HepG2 (cell line): ENCODE measurements around the gene AGXT. TPM values are rescaled to one million over a fixed set of nuclear protein-coding genes. Genes with fewer than 3 reads are reported as not detected.

Experiments
- CREM ChIP-seq, 2 experiments: sonication (generic) in 1 of 2; formaldehyde crosslinking in 1 of 2; IDR thresholded peaks; 2 replicates each; pipeline versions ENCODE4 v1.4.0 to v1.6.1; 2016 to 2020; ENCODE audit warnings: antibody characterized with exemption in 1 of 2, mild to moderate bottlenecking in 1 of 2, missing genetic modification reagents in 1 of 2
- KDM3A ChIP-seq: IDR thresholded peaks from 2 replicates; pipeline ENCODE4 v1.6.1; 2018; ENCODE audit warnings: low read depth, missing compliant biosample characterization
- MBD4 ChIP-seq: IDR thresholded peaks from 2 replicates; pipeline ENCODE4 v1.6.1; 2012; ENCODE audit warnings: low read length, inconsistent platforms, borderline replicate concordance
- NKX3-1 ChIP-seq: sonication (generic); formaldehyde crosslinking; IDR thresholded peaks from 2 replicates; pipeline ENCODE4 v1.5.0; 2020; ENCODE audit warnings: missing genetic modification reagents
- NRL ChIP-seq: sonication (generic); formaldehyde crosslinking; IDR thresholded peaks from 2 replicates; pipeline ENCODE4 v1.5.0; 2020; ENCODE audit warnings: missing genetic modification reagents, mild to moderate bottlenecking, moderate library complexity, borderline replicate concordance
- PCBP2 ChIP-seq: fragments of 200-400 bp; formaldehyde crosslinking; optimal IDR thresholded peaks from 2 replicates; pipeline ENCODE3; 2018; ENCODE audit warnings: low read length, low read depth; ENCODE audit not compliant: poor library complexity, severe bottlenecking
- SAP130 ChIP-seq: IDR thresholded peaks from 2 replicates; pipeline ENCODE4 v1.6.1; 2016; ENCODE audit warnings: low read depth
- ZNF264 ChIP-seq: sonication (generic); formaldehyde crosslinking; IDR thresholded peaks from 2 replicates; pipeline ENCODE4 v1.4.0; 2020; ENCODE audit warnings: missing genetic modification reagents
- ZNF282 ChIP-seq: fragments of 450-650 bp; IDR thresholded peaks from 2 replicates; pipeline ENCODE4 v1.6.1; 2018; ENCODE audit not compliant: partially characterized antibody
- polyA plus RNA-seq, 8 experiments: library from polyadenylated mRNA; depleted of rRNA in 3 of 8; stranded (reverse) in 7 of 8; unstranded in 1 of 8; fragments of >200 nt; fragmentation: Illumina TruSeq in 4 of 8; extraction: Trizol in 4 of 8; gene quantifications; 2 replicates each; pipeline versions ENCODE4 v1.2.1 to v1.2.3, GENCODE V29; 2011 to 2016; ENCODE audit warnings: low read depth in 4 of 8, missing spikeins in 1 of 8, mixed read lengths in 1 of 8; ENCODE audit not compliant: insufficient read depth in 1 of 8
- total RNA-seq, 5 experiments: library from RNA; depleted of rRNA; stranded (reverse); fragments of >200 nt; fragmentation: Illumina TruSeq; extraction: Trizol; gene quantifications; 2 replicates each; pipeline ENCODE4 v1.2.3, GENCODE V29; 2016; ENCODE audit warnings: low read depth in 1 of 5
- TF ChIP-seq, protein P1 (sequence below): sonication (generic); formaldehyde crosslinking; IDR thresholded peaks from 2 replicates; pipeline ENCODE4 v1.8.1; 2022; ENCODE audit warnings: low read depth, mild to moderate bottlenecking, missing genetic modification reagents
- TF ChIP-seq, protein P2 (sequence below), 2 experiments: sonication (generic) in 1 of 2; formaldehyde crosslinking in 1 of 2; IDR thresholded peaks; 2 replicates each; pipeline versions ENCODE4 v1.6.1 to v1.9.0; 2014 to 2022; ENCODE audit warnings: antibody characterized with exemption in 1 of 2, borderline replicate concordance in 1 of 2, inconsistent platforms in 1 of 2, low read depth in 1 of 2, missing genetic modification reagents in 1 of 2
- TF ChIP-seq, protein P3 (sequence below): sonication (generic); formaldehyde crosslinking; conservative IDR thresholded peaks from 2 replicates; pipeline ENCODE4 v1.4.0; 2020; ENCODE audit warnings: mild to moderate bottlenecking, missing genetic modification reagents, moderate library complexity
- TF ChIP-seq, protein P4 (sequence below): sonication (generic); formaldehyde crosslinking; IDR thresholded peaks from 2 replicates; pipeline ENCODE4 v1.8.0; 2022; ENCODE audit warnings: missing genetic modification reagents, mild to moderate bottlenecking, inconsistent platforms, borderline replicate concordance

Gene AGXT
- total and polyA plus RNA-seq, 2 of the 13 experiments (the other 11 are each of a cell fraction or from before 2014, with no cell fraction given): 41.9 to 96.1 TPM

DNA sequence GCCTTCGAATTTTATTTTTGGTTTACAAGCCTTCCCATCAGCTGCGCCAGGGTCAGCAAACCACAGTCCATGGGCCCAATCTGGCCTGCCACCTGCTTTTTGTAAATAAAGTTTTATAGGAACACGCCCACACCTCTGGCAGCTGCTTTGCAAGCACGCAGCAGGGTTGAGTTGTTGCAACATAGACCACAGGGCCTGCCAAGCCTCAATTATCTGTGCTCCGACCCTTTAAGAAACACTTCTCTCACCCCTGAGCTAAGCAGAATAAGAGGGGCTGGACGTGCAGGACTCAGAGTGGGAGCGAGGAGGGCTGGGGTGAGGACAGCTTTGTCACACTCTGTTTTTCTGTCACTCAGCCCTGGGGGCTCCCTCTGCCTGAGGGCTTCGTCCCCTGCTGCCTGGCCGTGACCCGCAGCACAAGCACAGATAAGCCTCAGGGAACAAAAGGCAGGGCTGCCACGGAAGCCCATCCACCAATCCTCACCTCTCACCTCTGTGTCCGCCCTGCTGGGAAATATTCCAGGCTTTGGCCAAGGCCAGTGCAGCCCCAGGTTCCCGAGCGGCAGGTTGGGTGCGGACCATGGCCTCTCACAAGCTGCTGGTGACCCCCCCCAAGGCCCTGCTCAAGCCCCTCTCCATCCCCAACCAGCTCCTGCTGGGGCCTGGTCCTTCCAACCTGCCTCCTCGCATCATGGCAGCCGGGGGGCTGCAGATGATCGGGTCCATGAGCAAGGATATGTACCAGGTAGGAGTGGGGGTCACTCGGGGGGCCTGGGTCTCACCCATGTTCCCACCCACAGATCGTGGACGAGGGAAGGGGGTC lies at the start of gene AGXT (continued):
- TF ChIP-seq, protein P1, sequence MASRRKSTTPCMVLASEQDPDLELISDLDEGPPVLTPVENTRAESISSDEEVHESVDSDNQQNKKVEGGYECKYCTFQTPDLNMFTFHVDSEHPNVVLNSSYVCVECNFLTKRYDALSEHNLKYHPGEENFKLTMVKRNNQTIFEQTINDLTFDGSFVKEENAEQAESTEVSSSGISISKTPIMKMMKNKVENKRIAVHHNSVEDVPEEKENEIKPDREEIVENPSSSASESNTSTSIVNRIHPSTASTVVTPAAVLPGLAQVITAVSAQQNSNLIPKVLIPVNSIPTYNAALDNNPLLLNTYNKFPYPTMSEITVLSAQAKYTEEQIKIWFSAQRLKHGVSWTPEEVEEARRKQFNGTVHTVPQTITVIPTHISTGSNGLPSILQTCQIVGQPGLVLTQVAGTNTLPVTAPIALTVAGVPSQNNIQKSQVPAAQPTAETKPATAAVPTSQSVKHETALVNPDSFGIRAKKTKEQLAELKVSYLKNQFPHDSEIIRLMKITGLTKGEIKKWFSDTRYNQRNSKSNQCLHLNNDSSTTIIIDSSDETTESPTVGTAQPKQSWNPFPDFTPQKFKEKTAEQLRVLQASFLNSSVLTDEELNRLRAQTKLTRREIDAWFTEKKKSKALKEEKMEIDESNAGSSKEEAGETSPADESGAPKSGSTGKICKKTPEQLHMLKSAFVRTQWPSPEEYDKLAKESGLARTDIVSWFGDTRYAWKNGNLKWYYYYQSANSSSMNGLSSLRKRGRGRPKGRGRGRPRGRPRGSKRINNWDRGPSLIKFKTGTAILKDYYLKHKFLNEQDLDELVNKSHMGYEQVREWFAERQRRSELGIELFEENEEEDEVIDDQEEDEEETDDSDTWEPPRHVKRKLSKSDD (CRISPR knock-in tag): no peak
- TF ChIP-seq, protein P2, sequence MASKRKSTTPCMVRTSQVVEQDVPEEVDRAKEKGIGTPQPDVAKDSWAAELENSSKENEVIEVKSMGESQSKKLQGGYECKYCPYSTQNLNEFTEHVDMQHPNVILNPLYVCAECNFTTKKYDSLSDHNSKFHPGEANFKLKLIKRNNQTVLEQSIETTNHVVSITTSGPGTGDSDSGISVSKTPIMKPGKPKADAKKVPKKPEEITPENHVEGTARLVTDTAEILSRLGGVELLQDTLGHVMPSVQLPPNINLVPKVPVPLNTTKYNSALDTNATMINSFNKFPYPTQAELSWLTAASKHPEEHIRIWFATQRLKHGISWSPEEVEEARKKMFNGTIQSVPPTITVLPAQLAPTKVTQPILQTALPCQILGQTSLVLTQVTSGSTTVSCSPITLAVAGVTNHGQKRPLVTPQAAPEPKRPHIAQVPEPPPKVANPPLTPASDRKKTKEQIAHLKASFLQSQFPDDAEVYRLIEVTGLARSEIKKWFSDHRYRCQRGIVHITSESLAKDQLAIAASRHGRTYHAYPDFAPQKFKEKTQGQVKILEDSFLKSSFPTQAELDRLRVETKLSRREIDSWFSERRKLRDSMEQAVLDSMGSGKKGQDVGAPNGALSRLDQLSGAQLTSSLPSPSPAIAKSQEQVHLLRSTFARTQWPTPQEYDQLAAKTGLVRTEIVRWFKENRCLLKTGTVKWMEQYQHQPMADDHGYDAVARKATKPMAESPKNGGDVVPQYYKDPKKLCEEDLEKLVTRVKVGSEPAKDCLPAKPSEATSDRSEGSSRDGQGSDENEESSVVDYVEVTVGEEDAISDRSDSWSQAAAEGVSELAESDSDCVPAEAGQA (IDR thresholded peaks at IDR 0.05; ENCODE audit: low read depth): peak; percentile 33; the same call in 1 of the 2 replicates
- TF ChIP-seq, protein P2 (CRISPR knock-in tag; IDR thresholded peaks at IDR 0.05; ENCODE audit: borderline replicate concordance): no peak
- TF ChIP-seq PCBP2 (no peak), ZNF264 (CRISPR knock-in tag) (peak; percentile 85; the same call in 1 of the 2 replicates), SAP130 (peak; percentile 82), CREM (IDR thresholded peaks at IDR 0.05) (peak; percentile 23), CREM (CRISPR knock-in tag; IDR thresholded peaks at IDR 0.05) (no peak), MBD4 (no peak), NKX3-1 (CRISPR knock-in tag) (peak; percentile 56; the same call in 1 of the 2 replicates), NRL (CRISPR knock-in tag) (peak; percentile 53; the same call in 1 of the 2 replicates), KDM3A (CRISPR knock-in tag) (0 out of 2 replicates have a peak, but pooled peaks have one; percentile 35), ZNF282 (no peak)
- TF ChIP-seq, protein P3, sequence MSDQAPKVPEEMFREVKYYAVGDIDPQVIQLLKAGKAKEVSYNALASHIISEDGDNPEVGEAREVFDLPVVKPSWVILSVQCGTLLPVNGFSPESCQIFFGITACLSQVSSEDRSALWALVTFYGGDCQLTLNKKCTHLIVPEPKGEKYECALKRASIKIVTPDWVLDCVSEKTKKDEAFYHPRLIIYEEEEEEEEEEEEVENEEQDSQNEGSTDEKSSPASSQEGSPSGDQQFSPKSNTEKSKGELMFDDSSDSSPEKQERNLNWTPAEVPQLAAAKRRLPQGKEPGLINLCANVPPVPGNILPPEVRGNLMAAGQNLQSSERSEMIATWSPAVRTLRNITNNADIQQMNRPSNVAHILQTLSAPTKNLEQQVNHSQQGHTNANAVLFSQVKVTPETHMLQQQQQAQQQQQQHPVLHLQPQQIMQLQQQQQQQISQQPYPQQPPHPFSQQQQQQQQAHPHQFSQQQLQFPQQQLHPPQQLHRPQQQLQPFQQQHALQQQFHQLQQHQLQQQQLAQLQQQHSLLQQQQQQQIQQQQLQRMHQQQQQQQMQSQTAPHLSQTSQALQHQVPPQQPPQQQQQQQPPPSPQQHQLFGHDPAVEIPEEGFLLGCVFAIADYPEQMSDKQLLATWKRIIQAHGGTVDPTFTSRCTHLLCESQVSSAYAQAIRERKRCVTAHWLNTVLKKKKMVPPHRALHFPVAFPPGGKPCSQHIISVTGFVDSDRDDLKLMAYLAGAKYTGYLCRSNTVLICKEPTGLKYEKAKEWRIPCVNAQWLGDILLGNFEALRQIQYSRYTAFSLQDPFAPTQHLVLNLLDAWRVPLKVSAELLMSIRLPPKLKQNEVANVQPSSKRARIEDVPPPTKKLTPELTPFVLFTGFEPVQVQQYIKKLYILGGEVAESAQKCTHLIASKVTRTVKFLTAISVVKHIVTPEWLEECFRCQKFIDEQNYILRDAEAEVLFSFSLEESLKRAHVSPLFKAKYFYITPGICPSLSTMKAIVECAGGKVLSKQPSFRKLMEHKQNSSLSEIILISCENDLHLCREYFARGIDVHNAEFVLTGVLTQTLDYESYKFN (CRISPR knock-in tag): peak; percentile 91
- TF ChIP-seq, protein P4, sequence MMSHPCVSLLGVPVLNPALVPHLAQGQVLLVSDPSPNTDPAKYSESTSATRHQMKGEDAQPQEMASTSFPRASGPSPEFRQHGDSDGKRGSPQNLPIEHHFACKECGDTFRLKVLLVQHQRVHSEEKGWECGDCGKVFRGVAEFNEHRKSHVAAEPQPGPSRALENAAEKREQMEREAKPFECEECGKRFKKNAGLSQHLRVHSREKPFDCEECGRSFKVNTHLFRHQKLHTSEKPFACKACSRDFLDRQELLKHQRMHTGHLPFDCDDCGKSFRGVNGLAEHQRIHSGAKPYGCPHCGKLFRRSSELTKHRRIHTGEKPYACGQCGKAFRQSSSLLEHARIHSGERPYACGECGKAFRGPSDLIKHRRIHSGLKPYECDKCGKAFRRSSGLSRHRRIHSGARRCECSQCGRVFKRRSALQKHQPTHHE: no peak
